Small intestine (tissue), 7 donors: Measurements from ENCODE around the gene DISP2. TPM values are rescaled to one million over a fixed set of nuclear protein-coding genes. Genes with fewer than 3 reads are reported as not detected.

Experiments
- DNase-seq, 2 donors: peaks; one replicate each; pipeline versions ENCODE4 v3.0.0 to v3.0.0-alpha.2; 2013
- FAIRE-seq: peaks from 2 replicates; lab custom pipeline; 2012; peaks lifted over from hg19 to GRCh38; lab: Jason Lieb, UNC
- H3K27ac ChIP-seq, 3 donors: one replicate each; pipeline ENCODE4 v1.5.1; 2013; ENCODE audit warnings: low read length in 2 of 3, mild to moderate bottlenecking in 2 of 3, control low read depth in 1 of 3, inconsistent platforms in 1 of 3, low read depth in 1 of 3, moderate library complexity in 1 of 3
- H3K27me3 ChIP-seq, 3 donors: one replicate each; pipeline ENCODE4 v1.6.1; 2013; ENCODE audit warnings: low read length in 3 of 3, inconsistent platforms in 1 of 3; ENCODE audit not compliant: control insufficient read depth in 3 of 3, insufficient read depth in 3 of 3
- H3K36me3 ChIP-seq, 3 donors: one replicate each; pipeline ENCODE4 v1.6.1; 2013; ENCODE audit warnings: low read length in 3 of 3, inconsistent platforms in 1 of 3, low read depth in 1 of 3, mild to moderate bottlenecking in 1 of 3, moderate library complexity in 1 of 3; ENCODE audit not compliant: control insufficient read depth in 3 of 3, insufficient read depth in 2 of 3
- H3K4me1 ChIP-seq, 3 donors: one replicate each; pipeline ENCODE4 v1.6.1; 2013; ENCODE audit warnings: low read length in 2 of 3, inconsistent platforms in 1 of 3, low read depth in 1 of 3, mild to moderate bottlenecking in 1 of 3, moderate library complexity in 1 of 3; ENCODE audit not compliant: control insufficient read depth in 3 of 3, insufficient read depth in 2 of 3
- H3K4me3 ChIP-seq, 3 donors: one replicate each; pipeline ENCODE4 v1.5.1; 2013; ENCODE audit warnings: low read length in 3 of 3, control low read depth in 1 of 3, inconsistent platforms in 1 of 3, low read depth in 1 of 3, mild to moderate bottlenecking in 1 of 3, moderate library complexity in 1 of 3
- H3K9me3 ChIP-seq, 2 donors: one replicate each; pipeline ENCODE4 v1.6.1; 2013; ENCODE audit warnings: low read depth in 1 of 2, low read length in 1 of 2; ENCODE audit not compliant: control insufficient read depth in 2 of 2, insufficient read depth in 1 of 2
- WGBS, 3 donors: extraction: QIAGEN DNeasy Blood & Tissue Kit; methylation state at CpG; one replicate each; pipeline ENCODE4 v1.1.7; 2013; 5-methylcytosine and 5-hydroxymethylcytosine counted together
- polyA plus RNA-seq, 4 donors: library from polyadenylated mRNA; stranded (reverse) in 3 of 4; unstranded in 1 of 4; fragments of 200-250 nt in 3 of 4; fragments of 120-200 nt in 1 of 4; gene quantifications; one replicate each; pipeline versions ENCODE4 v1.2.1 to v1.2.3, GENCODE V29; 2013
- donor health status: healthy with polysubstance abuse.
- donor health status: control.
- donor health status: control.
- donor health status: Bipolar disorder and iron deficiency.
- donor health status: healthy.

DISP2 gene
- polyA plus RNA-seq, 4 donors = 2.2 to 12.2 (median 5.1) TPM

GRCh38 chr15:40357246-40357645 lies 773 bp upstream of the DISP2 start:
- WGBS, 3 donors = 16 to 57% (median 27%) methylated on average over 1 of the region's 1 CpG
- peaks cover 0 to 8% (median 0%) of the 10 kb centered on the region in 3 donors for H3K27me3 ChIP-seq
- peaks cover 0 to 50% (median 23%) of the 10 kb centered on the region in 3 donors for H3K36me3 ChIP-seq
- H3K27ac ChIP-seq = peak overlapping the region; percentile 23 to 83 (median 57)
- no peaks in the 10 kb centered on the region for H3K9me3 ChIP-seq
- peak in 1 of 2 donors; percentile 70 for DNase-seq
- H3K4me3 ChIP-seq = no peak overlapping the region
- H3K4me1 ChIP-seq = peaks cover 0 to 49% (median 3%) of the 10 kb centered on the region in 3 donors
- FAIRE-seq = no peak

DNA sequence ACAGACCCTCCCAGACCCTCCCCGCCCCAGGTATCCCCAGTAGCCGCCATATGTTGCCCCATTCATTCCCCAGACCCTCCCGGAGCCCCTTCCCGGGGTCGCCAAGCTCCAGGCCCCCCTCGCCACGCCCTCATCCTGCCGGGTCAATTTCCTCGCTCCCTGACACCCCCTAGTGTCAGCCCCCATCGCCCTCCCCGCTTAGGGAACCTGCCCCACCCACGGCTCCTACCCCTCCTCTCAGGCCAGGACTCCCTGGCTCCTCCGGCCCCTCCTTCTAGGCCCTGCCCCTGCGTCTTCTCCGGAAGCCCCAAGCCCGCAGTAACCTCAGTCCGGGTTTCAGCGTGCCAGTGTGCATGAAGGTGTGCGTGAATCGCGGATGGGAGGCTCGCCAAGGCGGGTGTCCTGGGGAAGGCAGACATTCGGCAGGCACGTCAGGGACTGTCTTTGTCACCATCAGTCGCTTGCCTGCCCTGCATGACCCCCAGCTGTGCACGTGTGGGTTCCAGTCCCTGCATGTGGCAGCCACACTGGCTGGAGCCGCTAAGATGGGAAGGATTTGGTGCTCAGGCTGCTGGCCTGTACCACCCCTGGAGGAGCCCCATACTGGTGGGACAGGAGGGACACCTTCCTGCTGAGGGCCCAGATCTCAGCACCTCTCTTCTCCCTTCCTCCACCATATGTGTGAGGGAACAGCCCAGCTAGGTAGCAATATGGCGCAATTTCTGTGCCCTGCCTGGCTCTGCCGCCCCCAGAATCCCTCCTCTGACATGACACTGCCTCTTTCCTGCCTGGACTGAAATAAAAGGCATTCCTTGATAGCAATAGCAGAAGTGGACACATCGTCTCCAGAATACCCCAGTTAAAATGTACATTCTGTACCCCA lies 693 bp downstream of the DISP2 start:
- H3K4me1 ChIP-seq = peaks cover 0 to 41% (median 3%) of the 10 kb centered on the region in 3 donors
- no peak for FAIRE-seq
- H3K27ac ChIP-seq = no peak overlapping the region
- WGBS, 3 donors = 12 to 17% (median 13%) methylated on average over 27 to 31 of the region's 31 CpGs
- peaks cover 0 to 36% (median 18%) of the 10 kb centered on the region in 3 donors for H3K36me3 ChIP-seq
- H3K9me3 ChIP-seq = no peaks in the 10 kb centered on the region
- peak in 1 of 2 donors; percentile 39 for DNase-seq
- peak overlapping the region in 2 of 3 donors; percentile 38 to 46 for H3K4me3 ChIP-seq
- H3K27me3 ChIP-seq = peaks cover 0 to 8% (median 0%) of the 10 kb centered on the region in 3 donors

GRCh38 chr15:40360015-40360414 lies 2.0 kb downstream of the DISP2 start:
- Histone ChIP-seq H3K4me1 (peaks cover 0 to 28% (median 3%) of the 10 kb centered on the region in 3 donors), H3K27me3 (peaks cover 0 to 8% (median 0%) of the 10 kb centered on the region in 3 donors), H3K4me3 (no peak overlapping the region), H3K27ac (no peak overlapping the region), H3K9me3 (no peaks in the 10 kb centered on the region), H3K36me3 (peaks cover 0 to 23% (median 10%) of the 10 kb centered on the region in 3 donors)
- 93 to 99% (median 93%) methylated on average over 4 of the region's 4 CpGs for WGBS, 3 donors
- FAIRE-seq = no peak
- DNase-seq = no peak

GRCh38 chr15:40361640-40362039 lies 3.6 kb downstream of the DISP2 start:
- no peak overlapping the region for H3K27ac ChIP-seq
- peaks cover 0 to 7% (median 0%) of the 10 kb centered on the region in 3 donors for H3K36me3 ChIP-seq
- FAIRE-seq = no peak
- no peaks in the 10 kb centered on the region for H3K9me3 ChIP-seq
- H3K4me3 ChIP-seq = no peak overlapping the region
- DNase-seq = no peak
- peaks cover 0 to 8% (median 0%) of the 10 kb centered on the region in 3 donors for H3K27me3 ChIP-seq
- 88 to 95% (median 94%) methylated on average over 2 of the region's 2 CpGs for WGBS, 3 donors
- peaks cover 0 to 19% (median 3%) of the 10 kb centered on the region in 3 donors for H3K4me1 ChIP-seq

DNA sequence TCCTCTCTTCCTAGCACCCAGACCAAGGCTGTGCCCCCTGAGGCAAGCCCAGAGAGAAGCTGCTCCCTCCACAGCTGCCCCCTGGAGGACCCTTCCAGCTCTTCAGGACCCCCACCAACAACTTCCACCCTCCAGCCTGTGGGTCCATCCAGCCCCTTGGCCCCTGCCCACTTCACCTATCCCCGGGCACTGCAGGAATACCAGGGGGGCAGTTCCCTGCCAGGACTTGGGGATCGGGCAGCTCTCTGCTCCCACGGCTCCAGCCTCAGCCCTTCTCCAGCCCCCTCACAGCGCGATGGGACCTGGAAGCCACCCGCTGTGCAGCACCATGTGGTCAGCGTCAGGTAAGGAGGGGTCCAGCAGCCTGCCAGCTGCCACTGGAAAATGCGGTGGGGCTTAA lies 5.6 kb downstream of the DISP2 start:
- peaks cover 0 to 12% (median 5%) of the 10 kb centered on the region in 3 donors for H3K4me1 ChIP-seq
- 80 to 93% (median 93%) methylated on average over 8 of the region's 8 CpGs for WGBS, 3 donors
- FAIRE-seq = no peak

GRCh38 chr15:40364251-40364650 lies 6.2 kb downstream of the DISP2 start:
- Histone ChIP-seq H3K36me3 (peaks cover 0 to 2% (median 0%) of the 10 kb centered on the region in 3 donors), H3K4me1 (peaks cover 0 to 9% (median 5%) of the 10 kb centered on the region in 3 donors), H3K4me3 (no peak overlapping the region), H3K27me3 (peaks cover 0 to 2% (median 0%) of the 10 kb centered on the region in 3 donors), H3K27ac (no peak overlapping the region), H3K9me3 (no peaks in the 10 kb centered on the region)
- DNase-seq (no peak), FAIRE-seq (no peak)
- 59 to 64% (median 61%) methylated on average over 6 of the region's 6 CpGs for WGBS, 3 donors

More for the DNA sequence above, 5.6 kb downstream of the DISP2 start:
- H3K9me3 ChIP-seq = no peaks in the 10 kb centered on the region
- peaks cover 0 to 8% (median 0%) of the 10 kb centered on the region in 3 donors for H3K27me3 ChIP-seq
- peaks cover 0 to 2% (median 0%) of the 10 kb centered on the region in 3 donors for H3K36me3 ChIP-seq
- DNase-seq = no peak
- no peak overlapping the region for H3K27ac ChIP-seq
- no peak overlapping the region for H3K4me3 ChIP-seq

GRCh38 chr15:40365016-40365415 lies 7.0 kb downstream of the DISP2 start:
- Histone ChIP-seq H3K36me3 (peaks cover 0 to 2% (median 0%) of the 10 kb centered on the region in 3 donors), H3K27me3 (no peaks in the 10 kb centered on the region), H3K9me3 (no peaks in the 10 kb centered on the region), H3K4me3 (no peak overlapping the region), H3K27ac (no peak overlapping the region), H3K4me1 (peaks cover 0 to 9% (median 5%) of the 10 kb centered on the region in 3 donors)
- 88 to 96% (median 89%) methylated on average over 4 to 5 of the region's 5 CpGs for WGBS, 3 donors
- DNase-seq (no peak), FAIRE-seq (no peak)

- FAIRE-seq = no peak
- WGBS, 3 donors = 89 to 93% (median 89%) methylated on average over 11 of the region's 11 CpGs
- H3K36me3 ChIP-seq = no peaks in the 10 kb centered on the region
Measured at GRCh38 chr15:40365624-40366456, 7.8 kb downstream of the DISP2 start.

More at GRCh38 chr15:40365624-40366456, 7.8 kb downstream of the DISP2 start:
- Histone ChIP-seq H3K27me3 (no peaks in the 10 kb centered on the region), H3K9me3 (no peaks in the 10 kb centered on the region), H3K27ac (no peak overlapping the region), H3K4me1 (peaks cover 0 to 9% (median 5%) of the 10 kb centered on the region in 3 donors), H3K4me3 (no peak overlapping the region)
- no peak for DNase-seq
